ENCODE results near the gene PRRT4. TPM values are rescaled to one million over a fixed set of nuclear protein-coding genes. Genes with fewer than 3 reads are reported as not detected.

The PRRT4 gene
- total and polyA plus RNA-seq, 5 experiments from 2014 or later: 0.07 to 0.96 (median 0.34) TPM

- no peak overlapping the region for H3K27ac Mint-ChIP-seq
- H3K4me3 Mint-ChIP-seq: no peak overlapping the region
- peak; percentile 56 to 60 for ATAC-seq
- peaks cover 4 to 18% (median 8%) of the 10 kb centered on the region in 4 donors for H3K4me1 Mint-ChIP-seq
- peaks cover 0 to 6% (median 0%) of the 10 kb centered on the region in 3 donors for H3K36me3 Mint-ChIP-seq
- H3K9me3 Mint-ChIP-seq: no peaks in the 10 kb centered on the region
- H3K27me3 Mint-ChIP-seq: peaks cover 12 to 45% (median 30%) of the 10 kb centered on the region in 5 donors
- POLR2A ChIA-PET: interaction anchor here (1.6 to 2.2 kb wide), 2 partner anchors 35 to 57 kb away, joined by 4 to 12 read pairs; partner anchors contain the start of gene IMPDH1
- DNase-seq: peak in 7 of 10 donors; percentile 11 to 65 (median 32)
Measured at GRCh38 chr7:128352153-128352537, 9.3 kb downstream of the PRRT4 start.

GRCh38 chr7:128351296-128352152, 10.0 kb downstream of the PRRT4 start:
- peak in 7 of 10 donors; percentile 10 to 68 (median 22) for DNase-seq

GRCh38 chr7:128350708-128351295, 10.7 kb downstream of the PRRT4 start:
- Mint-ChIP-seq H3K4me3 (peak overlapping the region in 8 of 10 donors; percentile 26 to 61 (median 46)), H3K36me3 (peaks cover 0 to 6% (median 0%) of the 10 kb centered on the region in 3 donors), H3K27ac (peak overlapping the region in 2 of 10 donors; percentile 22 to 56), H3K9me3 (no peaks in the 10 kb centered on the region), H3K4me1 (peaks cover 4 to 17% (median 8%) of the 10 kb centered on the region in 4 donors), H3K27me3 (peaks cover 12 to 45% (median 29%) of the 10 kb centered on the region in 5 donors)
- DNase-seq (peak in 1 of 10 donors; percentile 56), ATAC-seq (no peak)
- POLR2A ChIA-PET: interaction anchor here (0.5 to 2.2 kb wide), 4 partner anchors 14 to 576 kb away, joined by 3 to 12 read pairs (median 4); partner anchors contain the start of gene IMPDH1

More at GRCh38 chr7:128351296-128352152, 10.0 kb downstream of the PRRT4 start:
- no peaks in the 10 kb centered on the region for H3K9me3 Mint-ChIP-seq
- H3K27me3 Mint-ChIP-seq: peaks cover 12 to 45% (median 30%) of the 10 kb centered on the region in 5 donors
- peak overlapping the region in 7 of 10 donors; percentile 26 to 61 (median 47) for H3K4me3 Mint-ChIP-seq
- POLR2A ChIA-PET: interaction anchor here (0.6 to 2.2 kb wide), 3 partner anchors 36 to 577 kb away, joined by 3 to 12 read pairs (median 4); partner anchors contain the start of gene IMPDH1
- peak overlapping the region in 2 of 10 donors; percentile 22 to 56 for H3K27ac Mint-ChIP-seq
- peaks cover 0 to 6% (median 0%) of the 10 kb centered on the region in 3 donors for H3K36me3 Mint-ChIP-seq
- ATAC-seq: peak; percentile 65 to 71
- peaks cover 4 to 18% (median 8%) of the 10 kb centered on the region in 4 donors for H3K4me1 Mint-ChIP-seq

- H3K4me1 Mint-ChIP-seq: peaks cover 4 to 11% (median 5%) of the 10 kb centered on the region in 4 donors
- peak overlapping the region in 3 of 10 donors; percentile 17 to 48 (median 45) for H3K4me3 Mint-ChIP-seq
- POLR2A ChIA-PET: no interaction called here
- ATAC-seq (no peak), DNase-seq (no peak)
- peaks cover 12 to 45% (median 28%) of the 10 kb centered on the region in 5 donors for H3K27me3 Mint-ChIP-seq
- no peaks in the 10 kb centered on the region for H3K9me3 Mint-ChIP-seq
- peaks cover 0 to 6% (median 0%) of the 10 kb centered on the region in 3 donors for H3K36me3 Mint-ChIP-seq
- H3K27ac Mint-ChIP-seq: no peak overlapping the region
Measured at GRCh38 chr7:128349466-128349825, 12.0 kb downstream of the PRRT4 start.

- peak in 5 of 10 donors; percentile 26 to 70 (median 33) for DNase-seq
- POLR2A ChIA-PET: interaction anchor here (0.8 to 1.5 kb wide), 2 partner anchors 10 to 40 kb away, joined by 3 to 7 read pairs; no protein-coding TSS in a partner anchor
- Mint-ChIP-seq H3K36me3 (no peaks in the 10 kb centered on the region), H3K27me3 (peaks cover under 1 to 29% (median 16%) of the 10 kb centered on the region in 5 donors), H3K4me3 (no peak overlapping the region), H3K4me1 (peaks cover 4 to 13% (median 9%) of the 10 kb centered on the region in 4 donors), H3K9me3 (no peaks in the 10 kb centered on the region), H3K27ac (no peak overlapping the region)
- no peak for ATAC-seq
Measured at GRCh38 chr7:128347647-128348097, 13.8 kb downstream of the PRRT4 start.

GRCh38 chr7:128344431-128344774, 17.1 kb downstream of the PRRT4 start:
- Mint-ChIP-seq H3K36me3 (peaks cover 0 to 14% (median 0%) of the 10 kb centered on the region in 3 donors), H3K4me1 (peaks cover 16 to 39% (median 34%) of the 10 kb centered on the region in 4 donors), H3K27ac (peak overlapping the region in 2 of 10 donors; percentile 35 to 81), H3K4me3 (peak overlapping the region in 7 of 10 donors; percentile 62 to 98 (median 73)), H3K9me3 (no peaks in the 10 kb centered on the region), H3K27me3 (peaks cover 0 to 12% (median 10%) of the 10 kb centered on the region in 5 donors)
- no peak for ATAC-seq
- POLR2A ChIA-PET: interaction anchor here (1.0 to 1.9 kb wide), 6 partner anchors 9 to 1707 kb away, joined by 3 to 7 read pairs (median 4); partner anchors contain the start of genes GCC1, HILPDA, ZC3HC1 and ZNF800
- DNase-seq: no peak

- POLR2A ChIA-PET: interaction anchor here (1.0 to 1.9 kb wide), 7 partner anchors 9 to 1708 kb away, joined by 3 to 7 read pairs (median 5); partner anchors contain the start of genes GCC1, HILPDA, ZC3HC1 and ZNF800
- peak; percentile 64 to 97 (median 84) for DNase-seq
Measured at GRCh38 chr7:128343554-128344430, 17.7 kb downstream of the PRRT4 start, which contains the start of gene RBM28. TSS of gene RBM28 (minus strand) at chr7:128343908. CDS start at chr7:128343793, 115 bp downstream.

GRCh38 chr7:128341733-128342132, 19.8 kb downstream of the PRRT4 start:
- Mint-ChIP-seq H3K9me3 (no peaks in the 10 kb centered on the region), H3K27me3 (no peaks in the 10 kb centered on the region), H3K36me3 (peaks cover 0 to 41% (median 12%) of the 10 kb centered on the region in 3 donors), H3K27ac (peak overlapping the region in 2 of 10 donors; percentile 1 to 50), H3K4me3 (peak overlapping the region in 9 of 10 donors; percentile 45 to 98 (median 95)), H3K4me1 (peaks cover 16 to 39% (median 35%) of the 10 kb centered on the region in 4 donors)
- no peak for ATAC-seq
- POLR2A ChIA-PET: no interaction called here
- DNase-seq: no peak

More at GRCh38 chr7:128343554-128344430, 17.7 kb downstream of the PRRT4 start, which contains the start of gene RBM28:
- no peaks in the 10 kb centered on the region for H3K9me3 Mint-ChIP-seq
- peak within 1 kb of the TSS; percentile 81 to 98 (median 96) for H3K27ac Mint-ChIP-seq
- peak; percentile 93 to 97 for ATAC-seq
- peaks cover 0 to 20% (median 0%) of the 10 kb centered on the region in 3 donors for H3K36me3 Mint-ChIP-seq
- peaks cover 16 to 39% (median 35%) of the 10 kb centered on the region in 4 donors for H3K4me1 Mint-ChIP-seq
- peaks cover 0 to 7% (median 7%) of the 10 kb centered on the region in 5 donors for H3K27me3 Mint-ChIP-seq
- peak within 1 kb of the TSS; percentile 93 to 98 (median 96) for H3K4me3 Mint-ChIP-seq

- H3K27ac Mint-ChIP-seq: peak overlapping the region in 1 of 10 donors; percentile 41
- H3K9me3 Mint-ChIP-seq: no peaks in the 10 kb centered on the region
- POLR2A ChIA-PET: no interaction called here
- no peak overlapping the region for H3K4me3 Mint-ChIP-seq
- DNase-seq: no peak
- no peaks in the 10 kb centered on the region for H3K27me3 Mint-ChIP-seq
- no peak for ATAC-seq
- peaks cover 5 to 11% (median 11%) of the 10 kb centered on the region in 4 donors for H3K4me1 Mint-ChIP-seq
- H3K36me3 Mint-ChIP-seq: peaks cover 5 to 94% (median 31%) of the 10 kb centered on the region in 3 donors
Measured at GRCh38 chr7:128335730-128336129, 25.8 kb downstream of the PRRT4 start.

- no peaks in the 10 kb centered on the region for H3K9me3 Mint-ChIP-seq
- no peak for DNase-seq
- no peak overlapping the region for H3K4me3 Mint-ChIP-seq
- no peak for ATAC-seq
- H3K27ac Mint-ChIP-seq: peak overlapping the region in 1 of 10 donors; percentile 19
- H3K36me3 Mint-ChIP-seq: peaks cover 0 to 78% (median 26%) of the 10 kb centered on the region in 3 donors
- POLR2A ChIA-PET: no interaction called here
- H3K27me3 Mint-ChIP-seq: no peaks in the 10 kb centered on the region
- peaks cover 14 to 36% (median 36%) of the 10 kb centered on the region in 4 donors for H3K4me1 Mint-ChIP-seq
Measured at GRCh38 chr7:128324368-128324680, 37.2 kb downstream of the PRRT4 start.

Measured in naive thymus-derived CD8-positive, alpha-beta T cell (primary cell).